Endothelial cell of umbilical vein (primary cell): Measurements from ENCODE around the gene ETV6. TPM values are rescaled to one million over a fixed set of nuclear protein-coding genes. Genes with fewer than 3 reads are reported as not detected.

Source experiments
- BruUV-seq: library from RNA; stranded (reverse); fragments of 400-500 nt; replicated peaks from 2 replicates; lab custom pipeline; 2021; lab: Mats Ljungman, UMichigan
- CTCF ChIA-PET: fragments of 300-600, 350-600 bp; sonication (Branson Sonifier 250); formaldehyde crosslinking; loops from one replicate; lab custom pipeline; 2021; ENCODE audit warnings: antibody characterized with exemption, inconsistent platforms; lab: Charles Lee
- POLR2A ChIA-PET: fragments of 300-600, 350-600 bp; sonication (Branson Sonifier 250); formaldehyde crosslinking; loops from one replicate; lab custom pipeline; 2021; ENCODE audit warnings: antibody characterized with exemption, inconsistent platforms; lab: Charles Lee
- DNase-seq: peaks from one replicate; pipeline ENCODE4 v3.0.0-alpha.2; 2011; ENCODE audit warnings: low read depth, low spot score
- FAIRE-seq: peaks from 2 replicates; lab custom pipeline; 2011; peaks lifted over from hg19 to GRCh38; lab: Jason Lieb, UNC
- H2AFZ ChIP-seq: 2 replicates; pipeline ENCODE4 v1.6.0; 2012; ENCODE audit warnings: low read depth, low read length, control low read depth, inconsistent platforms
- H3K27ac ChIP-seq: 2 replicates; pipeline ENCODE4 v1.5.1; 2011; ENCODE audit warnings: low read depth, mild to moderate bottlenecking, control low read depth, low read length, moderate library complexity; ENCODE audit not compliant: insufficient read depth
- H3K27me3 ChIP-seq, 2 experiments: 2 replicates each; pipeline versions ENCODE4 v1.6.0 to v1.6.1; 2011; ENCODE audit warnings: low read length in 2 of 2, mixed read lengths in 1 of 2; ENCODE audit not compliant: control insufficient read depth in 2 of 2, insufficient read depth in 2 of 2
- H3K36me3 ChIP-seq, 2 experiments: 2 replicates in 1 of 2; 3 replicates in 1 of 2; pipeline ENCODE4 v1.5.1; 2011; ENCODE audit warnings: low read length in 2 of 2, mild to moderate bottlenecking in 1 of 2, moderate library complexity in 1 of 2; ENCODE audit not compliant: control insufficient read depth in 2 of 2, insufficient read depth in 2 of 2; ENCODE audit errors: extremely low read depth in 1 of 2
- H3K4me1 ChIP-seq: 3 replicates; pipeline ENCODE4 v1.5.1; 2011; ENCODE audit warnings: mild to moderate bottlenecking, low read length; ENCODE audit not compliant: control insufficient read depth, insufficient read depth; ENCODE audit errors: extremely low read depth
- H3K4me2 ChIP-seq: 2 replicates; pipeline ENCODE4 v1.6.1; 2011; ENCODE audit warnings: low read length, control low read depth, mixed read lengths; ENCODE audit not compliant: insufficient read depth
- H3K4me3 ChIP-seq, 3 experiments: fragments of 200-600 bp in 1 of 3; sonication (generic), shearing (Covaris generic) in 1 of 3; replicated peaks in 1 of 3; 2 replicates each; pipeline ENCODE4 v1.5.1; 2011 to 2016; ENCODE audit warnings: control low read depth in 3 of 3, low read length in 3 of 3, mild to moderate bottlenecking in 2 of 3, inconsistent platforms in 1 of 3, low read depth in 1 of 3, moderate library complexity in 1 of 3; ENCODE audit not compliant: insufficient read depth in 1 of 3
- H3K79me2 ChIP-seq: 2 replicates; pipeline ENCODE4 v1.6.0; 2012; ENCODE audit warnings: low read length, inconsistent platforms; ENCODE audit not compliant: control insufficient read depth, insufficient read depth
- H3K9ac ChIP-seq: replicated peaks from 2 replicates; pipeline ENCODE3; 2011; ENCODE audit warnings: low read length, control low read depth; ENCODE audit not compliant: insufficient read depth; ENCODE audit errors: extremely low read depth
- H3K9me1 ChIP-seq: replicated peaks from 3 replicates; pipeline ENCODE4 v1.6.0; 2011; ENCODE audit warnings: mild to moderate bottlenecking, low read length; ENCODE audit not compliant: control insufficient read depth, insufficient read depth; ENCODE audit errors: extremely low read depth
- H3K9me3 ChIP-seq: replicated peaks from 2 replicates; pipeline ENCODE4 v1.5.1; 2012; ENCODE audit warnings: low read length, inconsistent platforms; ENCODE audit not compliant: control insufficient read depth, insufficient read depth
- H4K20me1 ChIP-seq: replicated peaks from 2 replicates; pipeline ENCODE3; 2011; ENCODE audit warnings: mild to moderate bottlenecking, low read length; ENCODE audit not compliant: control insufficient read depth, insufficient read depth; ENCODE audit errors: extremely low read depth
- CTCF ChIP-seq, 2 donors: IDR thresholded peaks; 1 replicate in 1 of 2; 2 replicates in 1 of 2; pipeline ENCODE4 v1.5.1; 2011; ENCODE audit warnings: low read length in 2 of 2, mild to moderate bottlenecking in 2 of 2, moderate library complexity in 2 of 2, control low read depth in 1 of 2, inconsistent platforms in 1 of 2, low read depth in 1 of 2; ENCODE audit not compliant: insufficient read depth in 1 of 2; ENCODE audit errors: extremely low read depth in 1 of 2
- EZH2 ChIP-seq: IDR thresholded peaks from 2 replicates; pipeline ENCODE4 v1.6.1; 2012; ENCODE audit warnings: borderline replicate concordance, low read depth, mild to moderate bottlenecking, moderate library complexity, low read length, inconsistent platforms; ENCODE audit not compliant: severe bottlenecking
- FOS ChIP-seq: IDR thresholded peaks from 2 replicates; pipeline ENCODE4 v1.6.1; 2011; ENCODE audit warnings: mild to moderate bottlenecking, low read length, moderate library complexity, borderline replicate concordance; ENCODE audit not compliant: insufficient read depth
- GATA2 ChIP-seq: IDR thresholded peaks from 2 replicates; pipeline ENCODE4 v1.7.0; 2011; ENCODE audit warnings: low read depth, mild to moderate bottlenecking, moderate library complexity, mixed read lengths, low read length; ENCODE audit not compliant: insufficient read length, insufficient read depth
- JUN ChIP-seq: IDR thresholded peaks from 2 replicates; pipeline ENCODE4 v1.6.1; 2011; ENCODE audit warnings: borderline replicate concordance, low read depth; ENCODE audit not compliant: insufficient read length, insufficient read depth
- MAX ChIP-seq: IDR thresholded peaks from 2 replicates; pipeline ENCODE4 v1.6.1; 2011; ENCODE audit not compliant: insufficient read depth, insufficient read length
- MYC ChIP-seq: IDR thresholded peaks from one replicate; pipeline ENCODE4 v1.6.1; 2011; ENCODE audit warnings: mild to moderate bottlenecking, low read depth, low read length
- POLR2A ChIP-seq: IDR thresholded peaks from 2 replicates; pipeline ENCODE4 v1.6.1; 2012; ENCODE audit warnings: low read depth, mild to moderate bottlenecking, control low read depth, low read length
- POLR2AphosphoS5 ChIP-seq: IDR thresholded peaks from 2 replicates; pipeline ENCODE4 v1.6.1; 2012; ENCODE audit warnings: low read depth, mild to moderate bottlenecking, control low read depth, low read length, moderate library complexity; ENCODE audit not compliant: insufficient read depth
- dilution Hi-C: fragments of 300-500 bp; cut with MboI; formaldehyde crosslinking; loops from one replicate; pipeline ENCODE4 v1.15.0; 2019; ENCODE audit warnings: low sequenced_read_pairs; ENCODE audit not compliant: extremely low pct_ligation_motif_present
- intact Hi-C: fragments of 100-400 bp; cut with micrococcal nuclease; formaldehyde crosslinking; loops from one replicate; pipeline ENCODE4 v1.10.0; 2022
- polyA plus RNA-seq, 4 experiments: library from polyadenylated mRNA; depleted of rRNA in 3 of 4; stranded (reverse) in 3 of 4; unstranded in 1 of 4; fragments of >200 nt; gene quantifications; 2 replicates each; pipeline versions ENCODE4 v1.2.1 to v1.2.3, GENCODE V29; 2011 to 2012; ENCODE audit warnings: missing spikeins in 1 of 4
- total RNA-seq: library from RNA; stranded (reverse); gene quantifications from 2 replicates; pipeline ENCODE4 v1.2.3, GENCODE V29; 2021

The ETV6 gene
- total and polyA plus RNA-seq, 2 donors (not counting 3 experiments of a cell fraction or from before 2014, with no cell fraction given), result 15.9 to 57.1 TPM

- POLR2A ChIA-PET, result no interaction called here
- dilution Hi-C loops, result no loop called here
- DNase-seq, result no peak
Measured at GRCh38 chr12:11778713-11779685, 129.5 kb downstream of the ETV6 start.

More at GRCh38 chr12:11778713-11779685, 129.5 kb downstream of the ETV6 start:
- Histone ChIP-seq H3K4me2 (no peak overlapping the region), H3K27ac (no peak overlapping the region), H3K9me1 (no peaks in the 10 kb centered on the region), H3K27me3 (no peaks in the 10 kb centered on the region), H2AFZ (no peak overlapping the region), H4K20me1 (no peaks in the 10 kb centered on the region), H3K4me1 (no peaks in the 10 kb centered on the region), H3K4me3 (no peak overlapping the region), H3K36me3 (peaks cover 0 to 2% of the 10 kb centered on the region in 2 experiments), H3K79me2 (peaks cover 43% of the 10 kb centered on the region), H3K9ac (no peak overlapping the region), H3K9me3 (no peaks in the 10 kb centered on the region)
- no TSS peak for BruUV-seq
- CTCF ChIA-PET, result no interaction called here
- intact Hi-C loops, result no loop called here
- no peak for TF ChIP-seq MYC
- TF ChIP-seq POLR2A, result no peak
- no peak for TF ChIP-seq CTCF (IDR thresholded peaks at IDR 0.05; ENCODE audit: extremely low read depth in 1 of 2, insufficient read depth in 1 of 2, low read depth in 1 of 2, low read length in 2 of 2)
- no peak for TF ChIP-seq GATA2
- TF ChIP-seq EZH2, result no peak
- no peak for TF ChIP-seq POLR2AphosphoS5
- TF ChIP-seq MAX, result no peak
- TF ChIP-seq FOS, result no peak
- no peak for TF ChIP-seq JUN
- peak; percentile 44 for FAIRE-seq
